HG02943 (cell line): Measurements from ENCODE around the gene RGS6.

Experiments
- ATAC-seq: cut with Tn5 transposase; IDR thresholded peaks from one replicate; pipeline ENCODE4 v1.9.1; 2021; ENCODE audit warnings: mild to moderate bottlenecking, low read depth, moderate library complexity; ENCODE audit not compliant: unreplicated experiment

The RGS6 gene

DNA sequence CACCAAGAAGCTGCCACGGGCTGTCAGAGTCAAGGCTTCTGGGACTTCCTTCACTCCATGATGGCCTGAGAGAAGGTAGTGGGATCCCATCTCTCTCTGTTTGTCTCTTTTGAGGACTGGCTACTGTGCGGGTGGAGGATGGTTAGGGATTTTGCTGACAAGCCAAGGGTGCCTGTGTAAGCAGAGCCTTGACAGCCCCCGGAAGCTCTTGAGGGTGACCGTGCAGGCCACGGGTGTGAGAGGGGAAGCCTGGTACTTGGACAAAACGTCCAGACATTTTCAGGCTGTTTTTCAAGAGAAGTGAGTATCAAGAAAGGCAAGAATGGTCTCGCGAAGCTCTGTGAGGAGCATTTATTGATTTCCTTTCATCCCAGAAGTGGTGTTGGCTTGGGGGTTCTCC, 609.3 kb downstream of the RGS6 start:
- no peak for ATAC-seq

DNA sequence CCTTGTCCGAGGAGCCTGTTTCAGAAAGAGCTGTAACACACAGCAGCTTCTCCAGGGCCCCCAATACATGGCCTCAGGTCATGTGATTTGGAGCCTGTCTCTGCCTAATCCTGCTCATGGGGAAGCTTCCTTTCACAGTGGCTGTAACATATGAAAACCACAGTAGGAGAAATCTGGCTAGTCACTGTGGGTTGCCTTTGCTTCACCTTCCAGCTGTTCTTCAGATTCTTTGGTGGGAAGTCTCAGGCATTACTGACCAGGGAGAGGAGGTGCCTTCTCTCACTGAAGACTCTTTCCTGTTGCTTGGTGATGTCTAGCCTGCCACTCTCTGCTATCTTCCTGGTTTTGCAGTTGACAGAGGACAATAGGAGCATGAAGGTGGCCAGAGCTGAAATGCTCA, 611.1 kb downstream of the RGS6 start:
- ATAC-seq, result no peak

DNA sequence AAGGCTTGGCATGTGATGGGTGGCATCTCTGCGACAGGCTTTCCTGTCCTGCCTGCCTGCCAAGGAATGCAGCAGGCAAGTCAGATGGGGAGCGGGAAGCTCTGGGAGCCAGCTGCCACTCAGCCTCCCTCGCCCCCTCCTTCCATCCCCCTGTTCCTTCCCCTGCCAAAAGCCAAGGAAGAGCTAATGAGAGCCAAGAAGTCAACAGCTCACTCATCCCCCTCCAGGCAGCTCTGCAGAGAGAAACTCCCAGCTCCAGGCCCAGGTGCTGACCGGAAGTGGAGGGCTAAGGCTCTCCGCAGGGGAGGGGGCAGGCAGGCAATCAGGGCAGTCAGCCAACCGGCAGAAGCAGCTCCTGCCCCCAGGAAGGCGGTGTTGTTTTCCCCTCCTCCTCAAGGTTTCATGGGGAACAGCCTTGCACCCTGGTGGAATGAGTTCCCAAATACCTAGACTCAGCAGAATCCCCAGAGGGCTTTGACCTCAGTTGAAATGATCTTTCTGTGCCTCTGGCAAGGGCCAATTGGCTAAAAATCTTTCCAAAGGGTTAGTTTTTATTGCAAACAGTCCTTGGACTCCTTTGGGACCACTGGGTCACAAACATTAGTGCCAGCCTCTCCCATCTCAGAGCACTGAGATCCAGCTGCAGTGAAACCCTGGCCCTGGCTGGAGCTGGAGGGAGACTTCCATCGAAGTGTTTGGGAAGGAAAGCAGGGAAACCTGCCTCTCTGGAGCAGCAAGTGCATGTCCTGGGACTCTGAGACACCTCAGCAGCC, 612.6 kb downstream of the RGS6 start:
- ATAC-seq, result no peak

DNA sequence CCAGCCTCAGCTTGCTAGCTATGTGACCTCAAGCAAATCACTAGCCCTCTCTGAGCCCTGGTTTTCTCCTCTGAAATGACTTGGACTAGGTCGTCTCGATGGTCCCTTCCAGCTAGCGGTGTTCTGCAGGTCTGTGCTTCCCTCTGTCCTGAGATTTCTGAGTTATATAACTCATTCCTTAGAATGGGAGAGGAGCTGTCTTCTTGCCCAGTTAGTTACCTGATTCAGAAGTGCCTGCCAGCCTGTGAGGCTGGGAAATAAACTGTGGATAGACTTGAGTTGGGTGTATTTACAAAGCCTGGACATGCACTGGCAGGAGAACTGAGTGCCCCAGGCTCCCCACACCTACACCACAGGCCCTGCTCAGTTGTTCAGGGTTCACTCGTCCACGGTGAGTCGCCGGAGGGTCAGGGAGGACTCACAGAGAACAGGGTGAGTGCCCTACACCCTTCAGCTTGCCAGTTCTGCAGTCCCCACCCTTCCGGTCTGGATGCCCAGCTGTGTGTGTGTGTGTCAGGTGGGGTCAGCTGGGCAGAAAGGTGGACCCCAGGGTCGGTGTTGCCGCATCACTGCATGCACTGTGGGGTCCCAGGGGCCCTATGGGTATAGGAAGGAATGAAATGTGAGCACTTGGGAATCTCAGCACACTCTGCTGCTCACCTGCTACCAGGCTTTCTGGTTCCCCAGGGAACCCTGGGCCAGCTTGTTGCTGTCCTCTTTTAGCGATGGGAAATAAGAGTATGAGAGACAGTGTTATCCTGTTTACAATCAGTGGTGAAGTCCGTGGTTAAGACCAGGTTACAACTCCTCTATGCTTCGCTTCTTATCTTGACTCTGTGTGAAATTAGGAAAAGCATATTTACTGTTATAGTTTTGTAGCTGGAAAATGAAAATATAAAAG, 613.4 kb downstream of the RGS6 start:
- ATAC-seq, result no peak

DNA sequence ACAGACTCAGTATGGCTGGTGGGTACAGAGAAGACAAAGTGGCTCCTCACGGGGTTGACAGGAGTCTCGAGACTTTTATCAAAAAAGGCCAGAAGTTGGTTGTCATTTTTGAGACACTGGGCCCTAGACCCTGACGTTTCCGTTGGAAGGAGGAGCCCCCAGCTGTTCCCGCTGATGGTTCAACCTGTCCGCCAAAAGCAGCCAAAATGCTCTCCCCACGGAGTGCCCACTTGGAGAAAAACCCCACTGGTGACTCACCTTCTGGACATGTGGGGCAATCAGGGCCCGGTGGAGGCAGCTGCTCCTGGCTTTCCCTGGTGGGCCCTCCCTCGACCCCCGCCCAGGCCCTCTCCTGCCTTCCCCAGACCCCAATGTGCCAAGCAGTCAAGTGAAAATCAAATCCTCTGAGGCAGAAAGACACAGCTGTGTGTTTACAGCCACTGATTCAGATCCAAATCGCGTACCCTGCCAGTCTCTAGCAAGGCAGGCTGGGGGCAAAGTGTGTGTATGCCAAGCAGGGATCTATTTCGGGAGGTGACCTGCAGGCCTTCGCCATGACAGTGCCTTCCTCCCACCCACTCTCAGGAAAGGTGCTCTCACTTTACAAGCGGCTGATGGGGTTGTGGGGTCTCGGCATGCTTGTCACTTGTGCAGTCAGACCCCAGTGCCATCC, 614.3 kb downstream of the RGS6 start:
- ATAC-seq, result no peak

DNA sequence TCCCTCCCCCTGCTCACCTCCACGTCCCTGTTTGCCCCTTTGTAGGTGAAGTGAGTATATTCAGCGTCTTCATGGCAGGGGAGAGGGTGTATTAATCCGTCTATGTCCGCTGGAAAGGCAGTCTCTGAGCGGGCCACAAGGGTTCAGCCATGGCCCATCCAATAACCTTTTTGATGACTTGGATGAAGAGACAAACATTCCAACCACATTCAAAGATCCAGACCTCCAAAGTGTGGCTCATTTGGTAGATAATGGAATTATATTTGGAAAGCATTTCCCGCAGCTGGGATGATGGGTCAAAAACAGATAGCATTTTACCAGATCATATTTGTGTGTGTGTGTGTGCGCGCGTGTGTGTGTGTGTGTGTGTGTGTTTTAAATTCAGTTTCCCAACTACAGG, 615.8 kb downstream of the RGS6 start:
- no peak for ATAC-seq

DNA sequence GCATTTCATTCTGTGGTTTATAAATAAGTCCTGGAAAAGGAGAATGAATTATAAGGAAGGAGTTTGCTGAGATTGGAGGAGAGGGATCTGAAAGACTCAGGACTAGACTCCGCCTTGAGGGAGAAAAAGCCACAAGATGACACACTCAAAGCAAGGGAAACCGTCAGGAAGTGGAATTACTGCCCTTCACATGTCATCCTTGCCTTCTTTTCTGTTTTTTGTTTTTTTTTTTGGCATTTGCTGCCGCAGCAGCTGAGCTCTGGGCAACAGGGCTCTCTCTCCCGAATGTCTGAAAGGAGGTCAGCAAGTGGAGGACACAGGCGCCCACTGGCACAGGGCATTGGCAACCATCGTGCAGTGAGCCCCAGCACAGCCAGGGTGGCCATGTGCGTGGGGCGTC, 616.8 kb downstream of the RGS6 start:
- no peak for ATAC-seq

DNA sequence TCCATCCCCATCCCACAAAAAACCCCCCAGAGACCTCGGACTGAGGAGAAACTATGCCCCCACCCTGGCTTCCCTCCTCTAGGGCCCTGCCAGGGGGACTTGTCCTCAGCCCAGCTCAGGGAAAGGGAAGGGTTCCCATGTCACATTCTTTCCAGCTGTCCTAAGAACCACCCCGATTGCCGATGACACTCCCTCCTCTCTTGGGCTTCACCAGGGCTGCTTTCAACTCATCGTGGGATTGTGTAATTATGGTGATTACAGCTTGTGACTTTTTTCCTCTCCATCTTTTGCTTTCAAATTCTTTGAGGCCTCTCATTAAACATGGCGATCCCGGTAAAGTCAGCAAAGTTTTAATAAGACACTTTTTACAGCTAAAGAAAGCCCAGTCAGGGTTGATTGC, 617.6 kb downstream of the RGS6 start:
- ATAC-seq, result no peak

DNA sequence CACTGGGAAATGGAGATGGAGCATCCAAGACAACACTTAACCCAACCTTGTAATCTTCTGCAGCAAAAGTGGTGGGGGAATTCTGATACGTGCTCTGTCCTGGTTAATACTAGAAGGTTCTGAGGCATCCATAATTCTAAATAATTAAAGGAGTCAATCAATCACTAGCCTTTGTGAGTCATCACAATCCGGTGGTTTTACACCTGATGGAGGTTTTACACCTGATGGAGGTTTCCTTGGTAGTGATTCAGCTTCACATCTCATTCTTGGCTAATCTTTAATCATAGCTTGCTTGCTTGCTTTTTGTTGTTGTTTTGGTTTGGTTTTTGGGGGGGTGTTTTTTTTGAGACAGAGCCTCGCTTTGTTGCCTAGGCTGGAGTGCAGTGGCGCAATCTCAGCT, 618.3 kb downstream of the RGS6 start:
- no peak for ATAC-seq

DNA sequence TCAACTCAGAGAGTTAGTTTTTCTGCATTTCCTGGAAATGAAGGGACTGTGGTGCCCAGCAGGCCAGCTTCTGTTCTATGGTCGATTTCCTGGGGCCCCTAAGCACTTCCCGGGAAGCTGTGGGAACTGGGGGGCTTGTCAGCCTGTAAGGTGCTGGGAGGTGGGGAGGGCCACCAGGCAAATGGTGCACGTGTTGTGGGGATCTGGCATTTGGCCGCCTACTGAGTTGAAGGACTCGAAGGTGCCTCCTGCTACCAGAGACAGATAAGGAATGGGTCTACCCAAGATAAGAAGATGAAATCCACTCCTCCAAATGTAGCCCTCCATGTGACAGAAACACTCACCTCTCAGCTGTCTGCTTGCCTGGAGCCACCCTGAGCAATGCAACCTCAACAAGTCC, 620.0 kb downstream of the RGS6 start:
- ATAC-seq, result no peak

DNA sequence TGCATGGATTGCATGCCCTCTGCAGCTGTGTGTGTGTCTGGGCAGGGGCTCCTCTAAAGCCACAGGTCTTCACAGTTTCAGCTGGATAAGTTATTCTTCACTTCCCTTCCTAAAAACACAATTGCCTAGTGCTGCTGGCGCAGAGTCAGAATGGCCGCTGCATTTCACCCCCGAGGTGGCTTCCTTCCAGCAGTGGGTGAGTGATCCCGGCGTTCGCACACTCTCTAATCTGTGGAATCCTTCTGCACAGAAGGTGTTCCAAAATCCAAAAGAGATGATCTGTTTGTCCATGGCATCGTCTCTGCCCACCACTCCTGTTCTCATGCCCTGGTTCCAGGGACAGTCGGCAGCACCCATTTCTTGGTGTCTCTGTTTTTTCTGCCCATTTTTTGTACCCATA, 620.9 kb downstream of the RGS6 start:
- no peak for ATAC-seq

DNA sequence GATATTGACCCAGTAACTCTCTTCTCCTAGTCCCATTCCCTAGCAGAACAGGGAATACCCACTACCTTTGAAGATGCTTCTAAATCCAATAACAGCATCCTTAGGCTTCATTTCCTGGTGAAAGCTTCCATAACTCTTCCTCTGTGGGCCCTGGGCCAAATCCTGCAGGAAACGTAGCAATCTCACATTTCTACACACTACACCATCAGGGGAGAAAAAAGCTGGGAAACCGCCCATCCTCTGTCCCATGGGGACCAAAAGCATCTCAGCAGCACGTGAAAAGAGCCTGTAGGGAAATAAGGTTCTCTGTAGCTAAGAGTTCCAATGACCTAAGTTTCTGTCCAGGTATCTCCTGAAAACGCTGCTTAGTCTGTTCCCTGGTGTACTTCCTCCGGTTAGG, 621.4 kb downstream of the RGS6 start:
- no peak for ATAC-seq

DNA sequence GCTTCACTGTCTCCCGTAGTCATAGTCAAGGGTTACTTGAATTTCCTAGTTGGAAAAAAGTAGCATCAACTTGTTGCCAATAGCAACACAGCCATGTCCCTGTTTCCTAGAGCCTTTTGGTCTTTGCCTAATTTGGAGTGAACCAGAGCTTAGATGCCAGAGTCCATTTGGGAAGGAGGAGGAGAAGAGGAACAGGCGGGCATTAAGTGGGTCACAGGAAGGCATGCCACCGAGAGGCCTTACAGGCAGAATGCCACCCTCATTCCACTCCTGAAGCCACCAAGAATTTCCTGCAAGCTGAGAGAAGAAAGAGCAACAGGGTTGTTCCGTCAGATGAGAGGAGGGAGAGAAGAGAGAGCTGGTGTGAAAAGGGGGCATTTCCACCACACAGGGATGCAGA, 622.2 kb downstream of the RGS6 start:
- ATAC-seq, result no peak

DNA sequence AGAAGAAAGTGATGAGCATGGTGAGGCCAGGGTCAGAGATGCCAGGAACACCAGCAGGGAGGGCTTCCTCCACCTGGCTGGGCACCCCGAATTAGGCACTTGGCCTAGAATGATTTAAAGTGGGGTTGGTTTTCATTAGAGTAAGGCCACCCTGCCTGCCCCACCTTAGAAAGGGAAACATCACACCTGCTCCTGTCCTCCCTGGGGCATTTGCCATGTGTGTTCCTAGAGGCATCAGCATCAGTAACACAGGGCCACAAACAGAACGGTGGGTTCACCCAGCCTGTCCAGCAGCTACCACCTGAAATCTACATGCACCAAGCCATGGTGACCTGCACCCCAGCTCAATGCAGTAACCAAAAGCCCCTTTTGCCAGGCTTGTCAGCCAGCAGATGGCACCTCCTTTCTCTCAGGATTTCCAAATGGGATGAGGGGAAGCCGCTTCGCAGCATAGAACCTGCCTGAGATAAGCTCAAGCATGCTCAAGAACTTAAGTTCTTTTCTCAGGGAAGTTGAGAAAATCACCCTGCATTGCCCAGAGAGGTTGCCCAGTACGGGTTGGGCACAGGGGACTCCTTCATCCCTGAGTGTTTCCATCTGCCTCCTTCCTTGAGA, 622.9 kb downstream of the RGS6 start:
- ATAC-seq, result no peak

DNA sequence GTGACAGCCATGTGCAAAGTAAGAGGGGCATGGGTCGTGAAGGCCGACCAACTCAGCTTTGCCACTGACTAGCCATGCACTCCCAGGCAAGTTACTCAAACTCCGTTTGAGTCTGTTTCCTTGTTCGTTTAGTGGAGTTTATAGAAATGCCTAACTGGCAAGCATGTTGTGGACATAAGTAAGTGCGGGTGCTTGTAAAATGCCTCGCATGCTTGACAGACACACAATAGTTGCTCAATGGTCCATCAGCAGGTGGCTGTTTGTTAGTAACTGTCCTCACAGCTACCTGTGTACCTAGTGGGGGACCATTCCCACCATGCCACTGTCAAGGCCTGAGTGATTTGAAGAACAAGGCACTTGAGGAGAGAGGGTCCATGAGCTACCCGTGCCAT, 623.4 kb downstream of the RGS6 start:
- ATAC-seq, result no peak

DNA sequence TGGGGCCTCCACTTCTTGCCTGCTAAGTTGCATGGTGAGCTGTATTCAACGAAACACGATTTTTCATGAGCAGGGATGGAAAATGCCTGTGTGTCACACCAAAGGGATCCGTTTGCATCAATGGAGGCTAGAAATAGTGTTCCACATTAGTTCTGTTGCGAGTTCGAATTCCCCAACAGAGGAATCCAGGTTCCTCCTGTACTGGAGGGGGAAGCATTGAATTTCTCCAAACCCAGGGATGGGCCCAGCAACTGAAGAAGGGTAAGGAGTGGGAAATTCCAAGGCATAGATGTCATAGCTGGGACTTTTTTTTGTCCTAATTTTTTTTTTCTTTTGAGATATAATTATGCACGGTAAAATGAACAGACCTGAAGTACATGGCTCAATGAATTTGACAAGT, 625.4 kb downstream of the RGS6 start:
- ATAC-seq, result no peak

DNA sequence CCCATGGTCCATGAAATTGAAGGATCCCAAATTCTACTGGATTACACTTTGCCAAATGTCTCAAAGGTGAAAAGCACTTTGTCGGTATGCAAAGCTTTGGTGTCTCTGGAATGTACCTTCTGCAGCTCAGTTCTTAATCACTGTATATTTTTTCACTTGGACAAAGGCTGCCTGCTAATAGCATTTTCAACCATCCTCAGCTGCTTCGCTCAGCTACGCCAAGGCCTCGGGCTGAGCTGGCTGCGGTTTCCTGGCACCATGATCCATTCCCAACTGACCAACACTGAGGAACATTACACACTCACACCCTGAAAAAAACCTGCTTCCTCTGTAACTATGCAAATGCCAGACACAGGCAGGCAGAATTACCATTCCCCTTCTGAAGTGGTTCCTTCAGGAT, 626.5 kb downstream of the RGS6 start:
- ATAC-seq, result no peak

DNA sequence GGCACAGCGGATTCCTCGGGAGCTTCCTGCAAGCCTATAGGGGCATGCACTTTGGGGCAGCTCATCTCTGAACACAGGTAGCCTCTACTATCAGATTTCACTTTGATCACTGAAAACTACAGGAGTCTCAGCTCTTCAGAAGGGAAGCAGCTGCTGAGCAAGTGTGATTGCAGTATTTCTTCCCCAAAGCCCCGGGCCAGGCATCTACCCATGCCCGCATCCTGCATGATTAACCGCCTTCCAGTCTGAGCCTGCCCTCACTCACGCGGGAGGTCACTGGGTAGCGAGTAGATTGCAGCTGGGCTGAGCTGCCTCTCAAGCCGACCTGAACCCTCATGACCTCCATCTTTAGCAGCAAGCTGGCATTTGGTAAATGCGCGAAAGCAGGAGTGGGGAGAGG, 627.0 kb downstream of the RGS6 start:
- no peak for ATAC-seq

DNA sequence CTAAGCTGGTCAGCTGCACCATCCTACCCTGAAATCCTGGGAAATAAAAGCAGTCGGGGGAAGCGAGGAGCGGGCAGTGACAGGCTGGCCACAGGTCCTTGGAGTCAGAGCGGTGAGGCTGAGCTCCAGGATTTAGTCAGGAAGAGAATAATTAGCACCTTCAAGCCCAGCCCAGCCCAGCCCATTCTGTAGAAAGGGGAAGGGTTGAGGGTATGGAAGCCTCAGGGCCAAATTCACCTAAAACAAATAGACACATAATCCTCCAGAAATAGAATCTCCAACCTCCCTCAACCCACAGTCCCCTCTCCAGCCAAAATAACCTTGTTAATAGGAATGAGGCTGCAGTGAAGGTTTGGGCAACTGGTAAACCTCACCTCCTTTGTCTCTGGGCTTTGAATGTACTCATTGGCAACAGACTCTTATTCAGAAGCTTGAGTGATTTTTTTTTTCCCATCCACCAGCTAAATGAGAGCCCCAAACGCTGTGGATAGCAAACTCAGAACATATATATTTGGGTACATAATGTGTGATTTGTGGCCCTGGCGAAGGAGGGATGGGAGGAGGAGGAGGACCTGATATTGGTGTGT, 627.5 kb downstream of the RGS6 start:
- no peak for ATAC-seq

DNA sequence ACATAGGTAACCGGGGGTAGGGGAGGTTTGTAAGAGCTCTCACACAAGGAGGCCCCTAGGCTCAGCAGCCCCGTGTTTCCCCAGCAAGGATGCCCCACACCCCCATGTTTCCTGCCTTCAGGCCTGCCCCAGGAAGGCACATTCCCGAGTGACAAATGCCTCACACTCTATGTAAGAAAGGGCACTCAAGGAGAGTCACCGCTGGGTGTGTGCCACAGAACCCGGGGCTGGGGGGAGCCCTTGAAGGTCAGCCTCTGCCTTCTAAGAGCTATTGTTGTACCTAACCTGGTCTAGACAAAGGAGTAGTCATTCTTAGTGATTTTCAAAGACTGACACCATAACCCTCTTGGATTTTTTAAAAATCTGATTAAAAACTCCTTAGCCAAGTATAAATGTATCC, 628.1 kb downstream of the RGS6 start:
- ATAC-seq, result no peak
